DMS153 treated with DMSO at 0.1 percent for 48 hours (cell line): ENCODE data around the gene WFIKKN2.
"Not testable (repeated sequence)": the region's sequence is repeated elsewhere in the genome, so short reads cannot be mapped to it uniquely, and the experiment has no call there.

Source experiments
- DNase-seq: peaks from one replicate; lab custom pipeline; 2025; ENCODE audit not compliant: unreplicated experiment; lab: John Stamatoyannopoulos, UW

Gene WFIKKN2

GRCh38 chr17:50835301-50836234 lies at the start of gene WFIKKN2:
Gene WFIKKN2 (plus strand): TSS chr17:50835586. CDS start chr17:50835938, 352 bp downstream.
- no peak for DNase-seq

- no peak for DNase-seq
Measured at GRCh38 chr17:50785946-50786570, 49.3 kb upstream of the WFIKKN2 start.

- no peak for DNase-seq
Measured at GRCh38 chr17:50787106-50787505, 48.3 kb upstream of the WFIKKN2 start.

- no peak for DNase-seq
Measured at GRCh38 chr17:50790618-50791017, 44.8 kb upstream of the WFIKKN2 start.

- DNase-seq, result no peak
Measured at GRCh38 chr17:50792132-50792531, 43.3 kb upstream of the WFIKKN2 start.

- DNase-seq, result no peak
Measured at GRCh38 chr17:50793007-50793406, 42.4 kb upstream of the WFIKKN2 start.

GRCh38 chr17:50794361-50794760 lies 41.0 kb upstream of the WFIKKN2 start:
- no peak for DNase-seq

GRCh38 chr17:50797135-50797810 lies 38.1 kb upstream of the WFIKKN2 start:
- DNase-seq, result no peak

- DNase-seq, result no peak
Measured at GRCh38 chr17:50798424-50799288, 36.7 kb upstream of the WFIKKN2 start.

- DNase-seq, result no peak
Measured at GRCh38 chr17:50799582-50799981, 35.8 kb upstream of the WFIKKN2 start.

GRCh38 chr17:50800196-50800700 lies 35.1 kb upstream of the WFIKKN2 start:
- no peak for DNase-seq

GRCh38 chr17:50802609-50803571 lies 32.5 kb upstream of the WFIKKN2 start:
- DNase-seq, result no peak

GRCh38 chr17:50803676-50804075 lies 31.7 kb upstream of the WFIKKN2 start:
- DNase-seq, result no peak

- DNase-seq, result not testable (repeated sequence)
Measured at GRCh38 chr17:50804749-50805475, 30.5 kb upstream of the WFIKKN2 start.

GRCh38 chr17:50805486-50805885 lies 29.9 kb upstream of the WFIKKN2 start:
- no peak for DNase-seq

GRCh38 chr17:50806141-50806643 lies 29.2 kb upstream of the WFIKKN2 start:
- no peak for DNase-seq

- DNase-seq, result no peak
Measured at GRCh38 chr17:50807009-50807408, 28.4 kb upstream of the WFIKKN2 start.

- no peak for DNase-seq
Measured at GRCh38 chr17:50807675-50808074, 27.7 kb upstream of the WFIKKN2 start.

GRCh38 chr17:50808413-50808812 lies 27.0 kb upstream of the WFIKKN2 start:
- no peak for DNase-seq
